ENCODE results near the gene PNLIPRP1.

Gene PNLIPRP1

DNA sequence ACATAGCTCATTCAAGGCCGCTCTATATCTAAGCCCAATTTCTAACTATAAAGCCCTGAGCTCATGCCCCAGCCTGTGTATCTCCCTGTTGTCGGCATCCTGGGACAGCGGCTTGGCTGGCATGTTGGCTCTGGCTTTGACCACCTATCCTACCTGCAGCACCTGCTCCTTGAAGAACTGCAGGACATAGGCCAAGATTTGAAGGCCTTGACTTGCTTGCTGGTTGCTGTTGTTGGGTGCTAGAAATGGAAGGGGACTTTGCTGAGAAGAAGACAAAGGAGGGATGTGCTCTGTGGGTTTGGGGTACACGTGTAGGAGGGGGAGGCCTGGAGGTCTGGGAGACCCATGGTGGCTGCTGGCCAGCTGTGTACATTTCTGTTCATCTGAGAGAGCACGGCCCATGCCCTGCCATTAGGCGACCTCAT is 41.1 kb downstream of the PNLIPRP1 start:
- no peak for DNase-seq (ENCODE audit: low read depth in 2 of 2)

- DNase-seq (ENCODE audit: low read depth in 2 of 2): no peak
These were observed 41.9 kb downstream of the PNLIPRP1 start for GRCh38 chr10:116632596-116633215.

DNA sequence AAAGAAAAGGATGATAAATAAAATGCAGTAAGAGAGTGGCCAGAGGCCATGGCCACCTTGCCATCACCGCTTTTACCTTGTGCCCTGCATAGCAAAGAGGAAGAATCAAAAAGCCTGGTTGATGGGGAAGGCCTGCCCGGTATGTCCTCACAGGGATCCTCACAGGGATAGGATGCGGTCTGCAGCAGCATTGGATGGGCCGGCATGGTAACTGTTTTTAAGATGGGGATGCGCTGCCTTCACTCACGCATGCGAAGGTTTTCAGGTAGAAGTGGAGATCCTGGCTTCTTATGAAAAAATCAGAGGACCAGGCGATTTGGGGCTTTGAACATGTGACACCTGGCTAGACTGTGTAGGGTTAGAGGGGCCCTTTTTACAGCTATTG is 42.4 kb downstream of the PNLIPRP1 start:
- no peak for DNase-seq (ENCODE audit: low read depth in 2 of 2)

DNA sequence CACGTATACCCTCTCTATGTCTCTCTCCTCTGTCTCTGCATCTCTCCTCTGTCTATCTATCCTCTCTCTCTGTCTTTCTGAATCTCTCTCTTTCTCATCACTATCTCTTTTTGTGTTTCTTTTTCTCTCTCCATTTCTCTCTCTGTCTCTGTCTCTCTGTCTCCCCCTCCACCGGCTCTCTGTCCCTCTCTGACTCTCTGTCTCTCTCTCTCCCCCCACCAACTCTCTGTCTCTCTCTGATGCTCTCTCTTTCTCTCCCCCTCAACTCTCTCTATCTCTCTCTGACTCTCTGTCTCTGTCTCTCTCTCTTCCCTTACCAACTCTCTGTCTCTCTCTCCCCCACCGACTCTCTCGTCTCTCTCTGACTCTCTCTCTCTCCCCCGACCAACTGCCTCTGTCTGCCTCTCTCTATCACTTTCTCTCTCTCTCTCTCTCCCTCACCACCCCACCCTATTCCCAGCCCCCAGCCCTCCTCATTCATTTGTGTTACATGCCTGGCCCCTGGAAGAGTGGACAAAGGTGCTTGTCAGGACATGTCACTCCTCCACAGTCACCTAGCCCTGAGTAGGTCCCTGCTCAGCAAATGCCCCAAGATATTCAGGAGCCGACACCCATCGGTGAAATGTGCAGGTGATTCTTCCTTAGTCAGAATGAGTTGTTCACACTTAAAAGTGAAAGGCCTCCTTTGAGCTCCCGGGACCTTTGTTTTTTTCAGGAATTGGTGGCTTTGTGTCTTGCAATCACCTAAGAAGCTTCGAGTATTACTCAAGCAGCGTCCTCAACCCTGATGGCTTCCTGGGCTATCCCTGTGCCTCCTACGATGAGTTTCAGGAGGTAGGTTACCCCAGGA is 43.6 kb downstream of the PNLIPRP1 start:
- no peak for DNase-seq (ENCODE audit: low read depth in 2 of 2)

- DNase-seq (ENCODE audit: low read depth in 2 of 2): no peak
These were observed 45.6 kb downstream of the PNLIPRP1 start for GRCh38 chr10:116636385-116636784.

GRCh38 chr10:116636976-116637375 is 46.2 kb downstream of the PNLIPRP1 start:
- DNase-seq (ENCODE audit: low read depth in 2 of 2): no peak

DNA sequence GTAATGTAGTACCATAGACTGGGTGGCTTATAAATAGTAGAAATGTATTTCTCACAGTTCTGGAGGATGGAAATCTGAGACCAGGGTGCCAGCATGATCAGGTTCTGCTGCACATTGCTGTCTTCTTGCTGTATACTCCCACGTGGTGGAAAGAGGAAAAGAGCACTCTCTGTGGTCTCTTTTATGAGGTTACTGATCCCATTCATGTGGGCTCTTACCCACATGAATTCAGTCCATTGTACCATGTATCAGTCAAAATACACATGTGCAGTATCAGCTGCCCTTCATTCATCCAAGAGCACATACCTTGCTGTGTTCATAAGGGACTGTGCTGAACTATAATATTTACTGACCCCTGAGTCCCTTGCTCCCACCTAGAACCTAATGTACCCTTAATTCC is 47.1 kb downstream of the PNLIPRP1 start:
- no peak for DNase-seq (ENCODE audit: low read depth in 2 of 2)

- DNase-seq (ENCODE audit: low read depth in 2 of 2): no peak
These were observed 55.7 kb downstream of the PNLIPRP1 start for GRCh38 chr10:116646502-116646901.

DNA sequence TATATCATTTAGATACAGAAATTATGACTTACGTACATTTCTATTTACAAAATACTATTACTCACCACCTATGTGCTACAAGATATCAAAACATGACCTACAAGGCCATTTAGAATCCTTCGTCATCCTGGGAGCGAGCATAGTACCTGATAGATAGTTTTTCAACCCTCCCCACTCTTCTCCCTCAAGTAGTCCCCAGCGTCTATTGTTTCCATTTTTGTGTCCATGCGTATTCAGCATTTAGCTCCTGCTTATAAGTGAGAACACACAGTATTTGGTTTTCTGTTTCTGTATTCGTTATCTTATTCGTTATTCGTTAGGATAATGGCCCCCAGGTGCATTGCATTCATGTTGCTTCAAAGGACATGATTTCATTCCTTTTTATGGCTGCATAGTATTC is 58.1 kb downstream of the PNLIPRP1 start:
- DNase-seq (ENCODE audit: low read depth in 2 of 2): no peak

DNA sequence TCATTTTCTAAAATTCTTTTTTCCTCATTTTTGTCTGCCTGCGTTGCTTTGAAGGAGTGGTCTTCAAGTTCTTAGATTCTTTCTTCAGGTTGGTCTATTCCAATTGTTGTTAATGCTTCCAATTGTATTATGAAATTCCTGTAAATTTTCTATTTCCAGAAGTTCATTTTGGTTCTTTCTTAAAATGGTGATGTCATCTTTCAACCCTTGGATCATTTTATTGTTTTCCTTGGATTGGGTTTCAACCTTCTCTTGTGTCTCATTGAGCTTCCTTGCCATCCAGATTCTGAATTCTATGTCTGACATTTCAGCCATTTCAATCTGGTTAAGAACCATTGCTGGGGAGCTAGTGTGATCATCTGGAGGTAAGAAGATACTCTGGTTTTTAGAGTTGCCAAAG is 63.1 kb downstream of the PNLIPRP1 start:
- no peak for DNase-seq (ENCODE audit: low read depth in 2 of 2)

DNA sequence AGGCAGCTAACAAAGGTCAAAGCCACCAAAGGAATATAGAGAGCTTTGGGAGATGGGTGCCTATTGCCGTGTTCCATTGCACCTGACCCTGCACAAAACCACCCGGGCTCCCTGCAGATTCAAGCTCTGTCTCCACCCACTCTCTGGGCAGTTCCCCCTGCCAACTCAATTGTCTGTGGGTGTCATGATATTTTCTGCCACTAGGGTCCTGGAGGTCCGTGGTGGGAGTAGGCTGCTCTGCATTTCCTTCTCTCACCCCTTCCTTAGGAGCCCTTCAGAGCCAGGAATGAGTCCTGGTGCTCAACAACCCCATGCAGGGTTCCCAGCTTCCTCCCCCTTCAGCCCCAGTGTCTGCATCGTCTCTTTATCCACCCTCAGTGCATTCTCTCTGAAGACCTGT is 64.1 kb downstream of the PNLIPRP1 start:
- DNase-seq (ENCODE audit: low read depth in 2 of 2): no peak

- DNase-seq (ENCODE audit: low read depth in 2 of 2): no peak
These were observed 64.8 kb downstream of the PNLIPRP1 start for GRCh38 chr10:116655568-116655967.

- DNase-seq (ENCODE audit: low read depth in 2 of 2): no peak
These were observed 65.3 kb downstream of the PNLIPRP1 start for GRCh38 chr10:116656044-116656443.

GRCh38 chr10:116657863-116658551 is 67.2 kb downstream of the PNLIPRP1 start:
- DNase-seq (ENCODE audit: low read depth in 2 of 2): no peak

Measured in stimulated activated CD8-positive, alpha-beta memory T cell treated with anti-CD3 and anti-CD28 coated beads, Interleukin-2, amount 100 ng/mL, for 1 hour (primary cell).